ENCODE measurements around the gene HOXA10. TPM values are rescaled to one million over a fixed set of nuclear protein-coding genes. Genes with fewer than 3 reads are reported as not detected.

Gene HOXA10
- total RNA-seq, 4 donors from 2014 or later: 4.9 to 11.2 (median 6.7) TPM

GRCh38 chr7:27148756-27149641 lies 25.1 kb downstream of the HOXA10 start:
- peak overlapping the region; percentile 13 for H3K4me3 ChIP-seq (ENCODE audit: low read depth, poor library complexity, severe bottlenecking)
- peak in 1 of 2 donors; percentile 83 for DNase-seq (ENCODE audit: low spot score in 2 of 2)
- no peak for TF ChIP-seq POLR2A (IDR thresholded peaks at IDR 0.05)
- no peak for TF ChIP-seq CTCF (IDR thresholded peaks at IDR 0.05)
- 28 to 43% methylated on average over 25 to 30 of the region's 30 CpGs for WGBS, 2 donors
- intact Hi-C loops (cut with DNase I; ENCODE audit: low total_unique reads): no loop called here

- DNase-seq (ENCODE audit: low spot score in 2 of 2): peak; percentile 33 to 85
- H3K4me3 ChIP-seq (ENCODE audit: low read depth, poor library complexity, severe bottlenecking): peak overlapping the region; percentile 13
- TF ChIP-seq POLR2A (IDR thresholded peaks at IDR 0.05) (no peak), CTCF (IDR thresholded peaks at IDR 0.05) (no peak)
- WGBS, 2 donors: 15 to 19% methylated on average over 21 to 28 of the region's 28 CpGs
- intact Hi-C loops (cut with DNase I; ENCODE audit: low total_unique reads): no loop called here
Observed at GRCh38 chr7:27148031-27148755, 25.9 kb downstream of the HOXA10 start.

GRCh38 chr7:27147199-27148030 lies 26.7 kb downstream of the HOXA10 start, which contains the start of gene HOXA6:
TSS of gene HOXA6 (minus strand) at chr7:27147774. CDS start at chr7:27147749, 25 bp downstream.
- 24 to 25% methylated on average over 42 to 44 of the region's 63 CpGs for WGBS, 2 donors
- DNase-seq (ENCODE audit: low spot score in 2 of 2): peak; percentile 74 to 92
- peak within 1 kb of the TSS; percentile 13 for H3K4me3 ChIP-seq (ENCODE audit: low read depth, poor library complexity, severe bottlenecking)
- TF ChIP-seq POLR2A (IDR thresholded peaks at IDR 0.05): no peak
- TF ChIP-seq CTCF (IDR thresholded peaks at IDR 0.05): no peak
- intact Hi-C loops (cut with DNase I; ENCODE audit: low total_unique reads): no loop called here

GRCh38 chr7:27146491-27147198 lies 27.5 kb downstream of the HOXA10 start:
- 69 to 82% methylated on average over 5 of the region's 5 CpGs for WGBS, 2 donors
- DNase-seq (ENCODE audit: low spot score in 2 of 2): peak in 1 of 2 donors; percentile 78
- no peak for TF ChIP-seq POLR2A (IDR thresholded peaks at IDR 0.05)
- no peak for TF ChIP-seq CTCF (IDR thresholded peaks at IDR 0.05)
- no peak overlapping the region for H3K4me3 ChIP-seq (ENCODE audit: low read depth, poor library complexity, severe bottlenecking)
- intact Hi-C loops (cut with DNase I; ENCODE audit: low total_unique reads): no loop called here

- no peak for TF ChIP-seq POLR2A (IDR thresholded peaks at IDR 0.05)
- no peak for DNase-seq (ENCODE audit: low spot score in 2 of 2)
- intact Hi-C loops (cut with DNase I; ENCODE audit: low total_unique reads): no loop called here
- 69 to 87% methylated on average over 6 to 11 of the region's 11 CpGs for WGBS, 2 donors
- H3K4me3 ChIP-seq (ENCODE audit: low read depth, poor library complexity, severe bottlenecking): no peak overlapping the region
Observed at GRCh38 chr7:27145914-27146412, 28.2 kb downstream of the HOXA10 start.
